HEK293 (cell line): ENCODE data around the gene CD2AP.

Experiments used
- CTCF ChIA-PET: fragments of 350-600 bp; formaldehyde crosslinking; extraction: SDS; loops from one replicate; lab custom pipeline; 2021; ENCODE audit warnings: antibody characterized with exemption; lab: Yijun Ruan, JAX
- POLR2A ChIA-PET: fragments of 300-600 bp; formaldehyde crosslinking; extraction: SDS; loops from one replicate; lab custom pipeline; 2020; ENCODE audit warnings: antibody characterized with exemption, inconsistent platforms; lab: Yijun Ruan, JAX
- H3K27ac ChIP-seq: fragments of 200-500 bp; sonication (Bioruptor generic); 2 replicates; pipeline ENCODE4 v1.5.1; 2014; ENCODE audit warnings: low read depth, low read length, control low read depth, inconsistent platforms; ENCODE audit errors: extremely low read depth
- H3K36me3 ChIP-seq, 2 experiments: fragments of 200-500 bp in 1 of 2; sonication (Bioruptor generic) in 1 of 2; 1 replicate in 1 of 2; 2 replicates in 1 of 2; pipeline ENCODE4 v1.5.1; 2014 to 2017; ENCODE audit warnings: inconsistent platforms in 2 of 2, low read length in 2 of 2; ENCODE audit not compliant: control insufficient read depth in 2 of 2, insufficient read depth in 1 of 2
- H3K4me1 ChIP-seq: fragments of 200-500 bp; sonication (Bioruptor generic); 2 replicates; pipeline ENCODE4 v1.5.1; 2014; ENCODE audit warnings: mild to moderate bottlenecking, low read length, inconsistent platforms; ENCODE audit not compliant: control insufficient read depth, insufficient read depth
- H3K4me3 ChIP-seq: 2 replicates; pipeline ENCODE4 v1.5.1; 2011; ENCODE audit warnings: low read depth, mild to moderate bottlenecking, control low read depth, low read length, moderate library complexity
- H3K9me3 ChIP-seq: fragments of 200-500 bp; sonication (Bioruptor generic); 2 replicates; pipeline ENCODE4 v1.5.1; 2014; ENCODE audit warnings: low read depth, low read length, inconsistent platforms; ENCODE audit not compliant: control insufficient read depth, insufficient read depth
- BCL11B ChIP-seq: fragments of 450-650 bp; formaldehyde crosslinking; IDR thresholded peaks from 2 replicates; pipeline ENCODE4 v1.5.1; 2016; ENCODE audit warnings: low read depth, missing biosample characterization, missing genetic modification characterization
- MZF1 ChIP-seq: fragments of 450-650 bp; formaldehyde crosslinking; IDR thresholded peaks from 2 replicates; pipeline ENCODE4 v1.5.1; 2017; ENCODE audit warnings: missing biosample characterization, missing genetic modification characterization, borderline replicate concordance
- PRDM1 ChIP-seq: fragments of 450-650 bp; formaldehyde crosslinking; IDR thresholded peaks from 2 replicates; pipeline ENCODE4; 2016; ENCODE audit warnings: missing biosample characterization, missing genetic modification characterization
- PRDM6 ChIP-seq: fragments of 450-650 bp; formaldehyde crosslinking; IDR thresholded peaks from 2 replicates; pipeline ENCODE4 v1.5.1; 2017; ENCODE audit warnings: missing biosample characterization, missing genetic modification characterization
- SP7 ChIP-seq: fragments of 450-650 bp; formaldehyde crosslinking; IDR thresholded peaks from 2 replicates; pipeline ENCODE4 v1.5.1; 2016; ENCODE audit warnings: missing biosample characterization, missing genetic modification characterization
- ZNF121 ChIP-seq: fragments of 450-650 bp; formaldehyde crosslinking; IDR thresholded peaks from 2 replicates; pipeline ENCODE4 v1.5.1; 2016; ENCODE audit warnings: missing biosample characterization, missing genetic modification characterization
- ZNF132 ChIP-seq: fragments of 450-650 bp; formaldehyde crosslinking; IDR thresholded peaks from 2 replicates; pipeline ENCODE4 v1.5.1; 2017; ENCODE audit warnings: missing biosample characterization, missing genetic modification characterization, borderline replicate concordance
- ZNF140 ChIP-seq: fragments of 450-650 bp; formaldehyde crosslinking; IDR thresholded peaks from 2 replicates; pipeline ENCODE4 v1.5.1; 2016; ENCODE audit warnings: missing biosample characterization, missing genetic modification characterization
- ZNF202 ChIP-seq: fragments of 450-650 bp; formaldehyde crosslinking; IDR thresholded peaks from 2 replicates; pipeline ENCODE4 v1.5.1; 2016; ENCODE audit warnings: missing biosample characterization, missing genetic modification characterization, borderline replicate concordance
- ZNF292 ChIP-seq: fragments of 450-650 bp; formaldehyde crosslinking; IDR thresholded peaks from 2 replicates; pipeline ENCODE4 v1.5.1; 2016; ENCODE audit warnings: low read depth, missing biosample characterization, missing genetic modification characterization, borderline replicate concordance
- ZNF366 ChIP-seq: fragments of 450-650 bp; formaldehyde crosslinking; conservative IDR thresholded peaks from 2 replicates; pipeline ENCODE4 v1.5.1; 2016; ENCODE audit warnings: missing biosample characterization, missing genetic modification characterization
- ZNF398 ChIP-seq: fragments of 450-650 bp; formaldehyde crosslinking; IDR thresholded peaks from 2 replicates; pipeline ENCODE4 v1.5.1; 2017; ENCODE audit warnings: missing biosample characterization, missing genetic modification characterization
- ZNF423 ChIP-seq: fragments of 450-650 bp; formaldehyde crosslinking; IDR thresholded peaks from 2 replicates; pipeline ENCODE4 v1.5.1; 2016; ENCODE audit warnings: missing biosample characterization, missing genetic modification characterization
- ZNF530 ChIP-seq: fragments of 450-650 bp; formaldehyde crosslinking; IDR thresholded peaks from 2 replicates; pipeline ENCODE4 v1.5.1; 2016; ENCODE audit warnings: low read depth, missing biosample characterization, missing genetic modification characterization
- ZNF560 ChIP-seq: fragments of 450-650 bp; formaldehyde crosslinking; IDR thresholded peaks from 2 replicates; pipeline ENCODE4 v1.5.1; 2017; ENCODE audit warnings: missing biosample characterization, missing genetic modification characterization, borderline replicate concordance
- ZNF670 ChIP-seq: fragments of 450-650 bp; formaldehyde crosslinking; IDR thresholded peaks from 2 replicates; pipeline ENCODE4 v1.5.1; 2016; ENCODE audit warnings: missing biosample characterization, missing genetic modification characterization, low read depth
- ZNF791 ChIP-seq: fragments of 450-650 bp; formaldehyde crosslinking; IDR thresholded peaks from 2 replicates; pipeline ENCODE4 v1.5.1; 2016; ENCODE audit warnings: missing biosample characterization, missing genetic modification characterization
- ZNF830 ChIP-seq: fragments of 450-650 bp; IDR thresholded peaks from 2 replicates; pipeline ENCODE4 v1.5.0; 2018; ENCODE audit warnings: missing biosample characterization, missing genetic modification characterization, low read depth, mild to moderate bottlenecking, moderate library complexity
- ZSCAN18 ChIP-seq: fragments of 450-650 bp; formaldehyde crosslinking; IDR thresholded peaks from 2 replicates; pipeline ENCODE4 v1.5.1; 2016; ENCODE audit warnings: missing biosample characterization, missing genetic modification characterization
- ZXDB ChIP-seq: fragments of 450-650 bp; formaldehyde crosslinking; IDR thresholded peaks from 2 replicates; pipeline ENCODE4 v1.5.1; 2016; ENCODE audit warnings: missing biosample characterization, missing genetic modification characterization
- TF ChIP-seq, protein P1 (sequence below): fragments of 450-650 bp; formaldehyde crosslinking; IDR thresholded peaks from 2 replicates; pipeline ENCODE4 v1.5.0; 2017; ENCODE audit warnings: missing biosample characterization, missing genetic modification characterization, borderline replicate concordance
- TF ChIP-seq, protein P2 (sequence below): sonication (generic); formaldehyde crosslinking; IDR thresholded peaks from 2 replicates; pipeline ENCODE4 v1.8.1; 2022; ENCODE audit warnings: mild to moderate bottlenecking, moderate library complexity, missing genetic modification reagents

The CD2AP gene

GRCh38 chr6:47495954-47496545 is 18.5 kb downstream of the CD2AP start:
- H3K36me3 ChIP-seq, result no peaks in the 10 kb centered on the region
- CTCF ChIA-PET, result no interaction called here
- no peak overlapping the region for H3K27ac ChIP-seq
- no peak overlapping the region for H3K4me3 ChIP-seq
- TF ChIP-seq ZNF423 (no peak), ZNF670 (tag by site-specific recombination) (no peak), ZSCAN18 (tag by site-specific recombination) (no peak), ZNF791 (no peak), ZXDB (no peak), PRDM6 (tag by site-specific recombination) (peak; percentile 68)
- TF ChIP-seq, protein P1, sequence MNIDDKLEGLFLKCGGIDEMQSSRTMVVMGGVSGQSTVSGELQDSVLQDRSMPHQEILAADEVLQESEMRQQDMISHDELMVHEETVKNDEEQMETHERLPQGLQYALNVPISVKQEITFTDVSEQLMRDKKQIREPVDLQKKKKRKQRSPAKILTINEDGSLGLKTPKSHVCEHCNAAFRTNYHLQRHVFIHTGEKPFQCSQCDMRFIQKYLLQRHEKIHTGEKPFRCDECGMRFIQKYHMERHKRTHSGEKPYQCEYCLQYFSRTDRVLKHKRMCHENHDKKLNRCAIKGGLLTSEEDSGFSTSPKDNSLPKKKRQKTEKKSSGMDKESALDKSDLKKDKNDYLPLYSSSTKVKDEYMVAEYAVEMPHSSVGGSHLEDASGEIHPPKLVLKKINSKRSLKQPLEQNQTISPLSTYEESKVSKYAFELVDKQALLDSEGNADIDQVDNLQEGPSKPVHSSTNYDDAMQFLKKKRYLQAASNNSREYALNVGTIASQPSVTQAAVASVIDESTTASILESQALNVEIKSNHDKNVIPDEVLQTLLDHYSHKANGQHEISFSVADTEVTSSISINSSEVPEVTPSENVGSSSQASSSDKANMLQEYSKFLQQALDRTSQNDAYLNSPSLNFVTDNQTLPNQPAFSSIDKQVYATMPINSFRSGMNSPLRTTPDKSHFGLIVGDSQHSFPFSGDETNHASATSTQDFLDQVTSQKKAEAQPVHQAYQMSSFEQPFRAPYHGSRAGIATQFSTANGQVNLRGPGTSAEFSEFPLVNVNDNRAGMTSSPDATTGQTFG (tag by site-specific recombination), result no peak
- TF ChIP-seq, all 188 proteins: peak for 1
- POLR2A ChIA-PET, result interaction anchor here (1.3 kb wide), 1 partner anchor 18 kb away, joined by 3 read pairs; the partner anchor contains the start of gene CD2AP
- H3K9me3 ChIP-seq, result no peaks in the 10 kb centered on the region
- peaks cover 16% of the 10 kb centered on the region; the same call in 1 of the 2 replicates for H3K4me1 ChIP-seq

- no peaks in the 10 kb centered on the region for H3K36me3 ChIP-seq
- TF ChIP-seq ZNF140 (no peak), MZF1 (tag by site-specific recombination) (0 out of 2 replicates have a peak, but pooled peaks have one; percentile 44), PRDM1 (peak; percentile 99), ZNF202 (peak; percentile 91; the same call in 1 of the 2 replicates), SP7 (no peak), ZNF530 (0 out of 2 replicates have a peak, but pooled peaks have one; percentile 38), BCL11B (0 out of 2 replicates have a peak, but pooled peaks have one; percentile 21), ZNF366 (peak; percentile 63)
- H3K4me3 ChIP-seq, result no peak overlapping the region
- peaks cover 12% of the 10 kb centered on the region; the same call in 1 of the 2 replicates for H3K4me1 ChIP-seq
- POLR2A ChIA-PET, result interaction anchor here (1.1 kb wide), 1 partner anchor 20 kb away, joined by 3 read pairs; the partner anchor contains the start of gene CD2AP
- no peak overlapping the region for H3K27ac ChIP-seq
- no peaks in the 10 kb centered on the region for H3K9me3 ChIP-seq
- CTCF ChIA-PET, result no interaction called here
These were observed 19.5 kb downstream of the CD2AP start for GRCh38 chr6:47496935-47497579.

- Histone ChIP-seq H3K4me1 (peaks cover 3% of the 10 kb centered on the region; the same call in 1 of the 2 replicates), H3K27ac (no peak overlapping the region), H3K36me3 (peaks cover 5 to 20% of the 10 kb centered on the region in 2 experiments; a peak in 2 of 3 replicates), H3K9me3 (no peaks in the 10 kb centered on the region), H3K4me3 (no peak overlapping the region)
- CTCF ChIA-PET, result no interaction called here
- POLR2A ChIA-PET, result no interaction called here
- TF ChIP-seq ZNF132 (tag by site-specific recombination) (no peak), ZNF292 (tag by site-specific recombination) (no peak), ZNF121 (tag by site-specific recombination) (no peak), ZNF398 (tag by site-specific recombination) (no peak), ZNF830 (tag by site-specific recombination) (no peak), ZNF560 (tag by site-specific recombination) (no peak), ZNF670 (tag by site-specific recombination) (no peak)
- TF ChIP-seq, protein P2, sequence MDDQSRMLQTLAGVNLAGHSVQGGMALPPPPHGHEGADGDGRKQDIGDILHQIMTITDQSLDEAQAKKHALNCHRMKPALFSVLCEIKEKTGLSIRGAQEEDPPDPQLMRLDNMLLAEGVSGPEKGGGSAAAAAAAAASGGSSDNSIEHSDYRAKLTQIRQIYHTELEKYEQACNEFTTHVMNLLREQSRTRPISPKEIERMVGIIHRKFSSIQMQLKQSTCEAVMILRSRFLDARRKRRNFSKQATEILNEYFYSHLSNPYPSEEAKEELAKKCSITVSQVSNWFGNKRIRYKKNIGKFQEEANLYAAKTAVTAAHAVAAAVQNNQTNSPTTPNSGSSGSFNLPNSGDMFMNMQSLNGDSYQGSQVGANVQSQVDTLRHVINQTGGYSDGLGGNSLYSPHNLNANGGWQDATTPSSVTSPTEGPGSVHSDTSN (CRISPR knock-in tag), result no peak
These were observed 25.3 kb downstream of the CD2AP start for GRCh38 chr6:47502920-47503319.
